ENCODE results near the gene DEFB114.

DEFB114 gene

DNA sequence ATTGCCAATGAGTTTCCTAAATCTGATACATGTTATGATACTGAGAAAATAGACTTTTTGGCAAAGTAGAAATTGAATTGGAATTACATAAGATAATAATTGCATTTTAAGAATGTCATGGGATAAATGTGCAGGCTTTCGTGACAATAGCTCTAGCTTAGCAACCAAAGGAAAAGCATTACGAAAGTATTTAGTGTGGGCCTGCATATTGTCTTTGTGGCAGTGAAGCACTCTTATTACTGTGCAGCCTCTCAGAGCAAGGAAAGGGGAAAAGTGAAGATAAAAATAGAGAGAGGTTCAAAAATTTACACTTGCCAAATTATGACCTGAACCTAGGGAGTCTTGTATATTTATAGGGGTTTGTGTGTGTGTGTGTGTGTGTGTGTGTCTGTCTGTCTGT is 18.1 kb upstream of the DEFB114 start:
- TF ChIP-seq CTCF (IDR thresholded peaks at IDR 0.05; ENCODE audit: control extremely low read depth, extremely low read depth, low read depth, missing control alignments): no peak
- POLR2A ChIA-PET: no interaction called here
- no peak for DNase-seq (ENCODE audit: extremely low spot score)
- CTCF ChIA-PET: interaction anchor here (1.0 kb wide), 1 partner anchor 11 kb away, joined by 3 read pairs; no protein-coding TSS in a partner anchor

GRCh38 chr6:49980898-49981297 is 16.9 kb upstream of the DEFB114 start:
- TF ChIP-seq CTCF (IDR thresholded peaks at IDR 0.05; ENCODE audit: control extremely low read depth, extremely low read depth, low read depth, missing control alignments): no peak
- ChIA-PET POLR2A (no interaction called here), CTCF (interaction anchor here (1.1 to 2.4 kb wide), 3 partner anchors 8 to 571 kb away, joined by 3 to 5 read pairs (median 5); no protein-coding TSS in a partner anchor)
- no peak for DNase-seq (ENCODE audit: extremely low spot score)

DNA sequence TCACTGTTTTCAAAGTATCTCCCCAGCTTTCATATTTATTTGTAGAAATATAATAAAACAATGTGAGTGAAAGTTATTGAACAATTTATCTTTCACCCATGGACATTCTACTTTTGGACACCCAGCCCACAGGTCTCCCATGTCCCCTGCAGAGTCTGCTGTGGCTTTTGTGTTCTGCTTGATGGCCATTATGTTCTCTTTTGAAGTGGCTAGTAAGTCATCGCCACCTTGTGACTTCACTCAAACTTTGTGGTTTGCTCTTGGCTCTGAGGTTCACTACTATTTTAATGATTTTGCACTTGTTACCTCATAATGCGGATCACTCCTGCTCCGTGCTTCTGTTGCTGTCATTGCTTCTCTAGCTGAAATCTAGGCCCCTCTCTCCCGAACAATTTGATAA is 15.6 kb upstream of the DEFB114 start:
- no peak for TF ChIP-seq CTCF (IDR thresholded peaks at IDR 0.05; ENCODE audit: control extremely low read depth, extremely low read depth, low read depth, missing control alignments)
- POLR2A ChIA-PET: no interaction called here
- CTCF ChIA-PET: interaction anchor here (1.0 to 2.4 kb wide), 5 partner anchors 8 to 54 kb away, joined by 3 to 5 read pairs (median 5); no protein-coding TSS in a partner anchor
- DNase-seq (ENCODE audit: extremely low spot score): no peak

DNA sequence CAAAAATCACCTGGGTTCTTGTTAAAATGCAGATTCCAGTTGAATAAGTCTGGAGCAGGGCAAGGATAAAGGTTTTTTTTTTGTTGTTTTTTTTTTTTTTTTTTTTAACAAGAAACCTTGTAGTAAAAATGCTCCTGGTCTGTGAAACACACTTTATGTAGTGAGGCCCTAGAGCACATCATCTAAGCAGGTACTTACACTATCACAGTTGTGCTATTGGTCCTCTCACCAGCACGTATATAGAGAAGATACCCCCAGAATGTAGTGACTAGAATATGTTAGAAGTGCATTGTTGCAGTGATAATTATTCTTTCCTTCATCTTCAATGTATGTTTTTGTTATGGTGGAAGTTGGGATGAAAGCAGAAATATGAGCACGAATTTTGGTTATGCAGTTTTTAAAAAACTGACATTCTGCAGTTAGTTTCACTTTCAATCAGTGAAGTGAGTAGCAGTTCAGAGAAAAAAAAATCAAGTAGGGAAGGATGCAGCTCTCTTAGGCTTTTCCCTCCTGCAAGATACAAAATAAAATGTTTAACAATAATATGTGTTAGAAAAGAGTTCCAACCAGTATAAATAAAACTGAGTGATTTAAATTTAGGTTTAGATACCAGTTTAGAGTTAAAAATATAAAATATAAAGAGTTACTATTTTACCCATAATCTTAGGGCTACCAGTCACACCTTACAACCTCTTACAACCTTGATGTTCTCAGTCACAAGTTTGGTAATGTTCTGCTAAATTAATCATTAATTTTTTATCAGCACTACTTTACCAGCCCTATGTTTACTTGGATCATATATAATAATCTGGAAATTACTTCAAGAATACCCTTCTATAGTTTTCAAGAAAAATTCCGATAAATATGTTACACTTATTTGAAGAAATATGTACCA is 14.6 kb upstream of the DEFB114 start:
- no peak for DNase-seq (ENCODE audit: extremely low spot score)
- ChIA-PET POLR2A (no interaction called here), CTCF (interaction anchor here (1.2 to 2.4 kb wide), 3 partner anchors 12 to 53 kb away, joined by 3 to 5 read pairs (median 5); no protein-coding TSS in a partner anchor)
- TF ChIP-seq CTCF (IDR thresholded peaks at IDR 0.05; ENCODE audit: control extremely low read depth, extremely low read depth, low read depth, missing control alignments): no peak

GRCh38 chr6:49969605-49970004 is 5.6 kb upstream of the DEFB114 start, which contains the start of gene DEFB113:
TSS of gene DEFB113 (minus strand) at chr6:49969625. CDS start at chr6:49969625, 0 bp downstream.
- DNase-seq (ENCODE audit: extremely low spot score): no peak
- POLR2A ChIA-PET: no interaction called here
- CTCF ChIA-PET: no interaction called here
- no peak for TF ChIP-seq CTCF (IDR thresholded peaks at IDR 0.05; ENCODE audit: control extremely low read depth, extremely low read depth, low read depth, missing control alignments)

- no peak for DNase-seq (ENCODE audit: extremely low spot score)
- ChIA-PET POLR2A (no interaction called here), CTCF (interaction anchor here (1.2 to 1.7 kb wide), 3 partner anchors 9 to 13 kb away, joined by 3 to 5 read pairs (median 3); no protein-coding TSS in a partner anchor)
- no peak for TF ChIP-seq CTCF (IDR thresholded peaks at IDR 0.05; ENCODE audit: control extremely low read depth, extremely low read depth, low read depth, missing control alignments)
Measured at GRCh38 chr6:49966823-49967222, 2.9 kb upstream of the DEFB114 start.
